Measurements from ENCODE around the gene C2CD4C. TPM values are rescaled to one million over a fixed set of nuclear protein-coding genes. Genes with fewer than 3 reads are reported as not detected.

The C2CD4C gene
- total RNA-seq, 1 experiment from 2014 or later = 7.1 TPM

DNA sequence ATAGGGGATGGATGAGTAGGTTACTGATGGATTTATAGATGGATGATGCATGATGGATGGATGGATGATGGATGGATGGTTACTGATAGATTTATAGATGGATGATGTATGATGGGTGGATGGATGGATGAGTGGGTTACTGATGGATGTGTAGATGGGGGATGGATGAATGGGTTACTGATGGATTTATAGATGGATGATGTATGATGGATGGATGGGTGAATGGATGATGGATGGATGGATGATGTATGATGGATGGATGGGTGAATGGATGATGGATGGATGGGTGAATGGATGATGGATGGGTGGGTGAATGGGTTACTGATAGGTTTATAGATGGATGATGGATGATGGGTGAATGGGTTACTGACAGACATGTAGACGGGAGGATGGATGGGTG is 6.3 kb upstream of the C2CD4C start:
- Histone ChIP-seq H3K9me2 (ENCODE audit: insufficient read depth) (no peaks in the 10 kb centered on the region), H3K79me2 (ENCODE audit: insufficient read depth, low read length) (no peaks in the 10 kb centered on the region), H3K4me2 (ENCODE audit: low read length) (no peak overlapping the region), H3K9me3 (ENCODE audit: control insufficient read depth in 1 of 2, insufficient read depth in 1 of 2, low read depth in 1 of 2, low read length in 2 of 2) (no peaks in the 10 kb centered on the region), H3K36me3 (ENCODE audit: control insufficient read depth in 1 of 2, insufficient read depth in 2 of 2, low read length in 2 of 2) (no peaks in the 10 kb centered on the region), H3K4me1 (ENCODE audit: control insufficient read depth in 1 of 2, insufficient read depth in 2 of 2, low read length in 2 of 2) (no peaks in the 10 kb centered on the region), H3K27ac (ENCODE audit: low read depth, low read length) (no peak overlapping the region), H3K9ac (ENCODE audit: low read length) (no peak overlapping the region), H3K27me3 (ENCODE audit: insufficient read depth, low read length) (no peaks in the 10 kb centered on the region), H3K4me3 (replicated peaks in 1 of 2; ENCODE audit: low read depth in 1 of 2, low read length in 2 of 2) (no peak overlapping the region), H2AFZ (ENCODE audit: low read depth, low read length, poor library complexity, severe bottlenecking) (no peak overlapping the region), H4K20me1 (ENCODE audit: insufficient read depth) (no peaks in the 10 kb centered on the region)
- ChIA-PET RAD21 (ENCODE audit: low non-redundant PET in 1 of 2, low total read pairs in 2 of 2, uncharacterized antibody in 2 of 2, unreplicated experiment in 2 of 2) (no interaction called here), CTCF (no interaction called here), POLR2A (no interaction called here)
- no TSS peak for BruUV-seq (replicated peaks)
- DNase-seq (ENCODE audit: low read depth, low spot score) (no peak), ATAC-seq (no peak)
- TF ChIP-seq ELF1 (IDR thresholded peaks at IDR 0.05; ENCODE audit: borderline replicate concordance, low read depth) (no peak), CBX3 (IDR thresholded peaks at IDR 0.05; ENCODE audit: low read depth) (no peak), EZH2phosphoT487 (IDR thresholded peaks at IDR 0.05; ENCODE audit: borderline replicate concordance) (no peak), ZNF274 (IDR thresholded peaks at IDR 0.05; ENCODE audit: low read depth, low read length) (no peak), SRF (IDR thresholded peaks at IDR 0.05; ENCODE audit: low read depth) (no peak), ZFX (IDR thresholded peaks at IDR 0.05) (no peak), SIN3A (IDR thresholded peaks at IDR 0.05; ENCODE audit: low read depth) (no peak), FOSL1 (IDR thresholded peaks at IDR 0.05; ENCODE audit: low read depth) (no peak), POLR2A (IDR thresholded peaks at IDR 0.05; ENCODE audit: borderline replicate concordance, extremely low read depth, insufficient read depth, insufficient read length) (no peak), EGR1 (IDR thresholded peaks at IDR 0.05; ENCODE audit: low read depth) (no peak)
- intact Hi-C loops (cut with micrococcal nuclease) = no loop called here

DNA sequence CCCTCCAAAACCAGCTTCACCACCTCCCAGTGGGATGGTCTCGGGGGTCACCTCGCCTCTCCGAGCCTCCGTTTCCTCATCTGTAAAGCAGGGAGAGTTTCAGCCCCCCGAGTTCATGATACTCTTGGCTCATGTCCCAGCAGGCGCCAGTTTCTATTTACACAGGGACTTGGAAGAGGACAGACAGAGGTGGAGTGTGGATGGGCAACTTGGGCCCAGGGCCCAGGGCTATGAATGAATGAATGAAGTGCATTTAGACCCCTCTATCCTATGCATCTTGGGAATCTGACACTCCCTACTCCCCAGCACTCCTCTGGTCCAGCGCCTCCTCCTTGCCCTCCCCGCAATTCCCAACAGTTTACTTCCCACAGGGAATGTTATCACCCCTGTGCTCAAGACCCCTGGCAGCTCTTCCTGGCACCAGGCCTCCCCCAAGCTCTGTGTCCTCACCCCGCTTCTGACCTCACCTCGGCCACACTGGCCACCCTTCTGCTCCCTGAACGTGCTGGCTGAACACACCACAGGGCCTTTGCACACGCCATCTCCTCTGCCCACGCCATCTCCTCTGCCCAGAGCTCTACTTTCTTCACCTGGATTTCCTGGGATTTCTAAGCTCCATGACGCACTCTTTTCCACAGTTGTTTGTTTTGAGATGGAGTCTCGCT is 4.9 kb upstream of the C2CD4C start:
- H3K27me3 ChIP-seq (ENCODE audit: insufficient read depth, low read length) = peaks cover 4% of the 10 kb centered on the region; the same call in 1 of the 2 replicates
- H3K9me2 ChIP-seq (ENCODE audit: insufficient read depth) = no peaks in the 10 kb centered on the region
- BruUV-seq (replicated peaks) = no TSS peak
- no peak overlapping the region for H3K9ac ChIP-seq (ENCODE audit: low read length)
- H3K4me1 ChIP-seq (ENCODE audit: control insufficient read depth in 1 of 2, insufficient read depth in 2 of 2, low read length in 2 of 2) = peaks cover 4 to 8% of the 10 kb centered on the region in 2 experiments; a peak in 3 of 4 replicates
- ChIA-PET POLR2A (no interaction called here), RAD21 (ENCODE audit: low non-redundant PET in 1 of 2, low total read pairs in 2 of 2, uncharacterized antibody in 2 of 2, unreplicated experiment in 2 of 2) (no interaction called here), CTCF (no interaction called here)
- no peak overlapping the region for H2AFZ ChIP-seq (ENCODE audit: low read depth, low read length, poor library complexity, severe bottlenecking)
- DNase-seq (ENCODE audit: low read depth, low spot score) (no peak), ATAC-seq (no peak)
- H3K9me3 ChIP-seq (ENCODE audit: control insufficient read depth in 1 of 2, insufficient read depth in 1 of 2, low read depth in 1 of 2, low read length in 2 of 2) = no peaks in the 10 kb centered on the region
- H4K20me1 ChIP-seq (ENCODE audit: insufficient read depth) = no peaks in the 10 kb centered on the region
- no peaks in the 10 kb centered on the region for H3K79me2 ChIP-seq (ENCODE audit: insufficient read depth, low read length)
- no peak overlapping the region for H3K4me2 ChIP-seq (ENCODE audit: low read length)
- H3K36me3 ChIP-seq (ENCODE audit: control insufficient read depth in 1 of 2, insufficient read depth in 2 of 2, low read length in 2 of 2) = no peaks in the 10 kb centered on the region
- H3K4me3 ChIP-seq (replicated peaks in 1 of 2; ENCODE audit: low read depth in 1 of 2, low read length in 2 of 2) = no peak overlapping the region
- TF ChIP-seq ELF1 (IDR thresholded peaks at IDR 0.05; ENCODE audit: borderline replicate concordance, low read depth) (no peak), CEBPB (IDR thresholded peaks at IDR 0.05; ENCODE audit: low read depth) (no peak), SIN3A (IDR thresholded peaks at IDR 0.05; ENCODE audit: low read depth) (no peak), RAD21 (IDR thresholded peaks at IDR 0.05; ENCODE audit: low read depth) (no peak), ZNF274 (IDR thresholded peaks at IDR 0.05; ENCODE audit: low read depth, low read length) (no peak), POLR2A (IDR thresholded peaks at IDR 0.05; ENCODE audit: borderline replicate concordance, extremely low read depth, insufficient read depth, insufficient read length) (no peak), FOSL1 (IDR thresholded peaks at IDR 0.05; ENCODE audit: low read depth) (no peak)
- TF ChIP-seq, protein P1, sequence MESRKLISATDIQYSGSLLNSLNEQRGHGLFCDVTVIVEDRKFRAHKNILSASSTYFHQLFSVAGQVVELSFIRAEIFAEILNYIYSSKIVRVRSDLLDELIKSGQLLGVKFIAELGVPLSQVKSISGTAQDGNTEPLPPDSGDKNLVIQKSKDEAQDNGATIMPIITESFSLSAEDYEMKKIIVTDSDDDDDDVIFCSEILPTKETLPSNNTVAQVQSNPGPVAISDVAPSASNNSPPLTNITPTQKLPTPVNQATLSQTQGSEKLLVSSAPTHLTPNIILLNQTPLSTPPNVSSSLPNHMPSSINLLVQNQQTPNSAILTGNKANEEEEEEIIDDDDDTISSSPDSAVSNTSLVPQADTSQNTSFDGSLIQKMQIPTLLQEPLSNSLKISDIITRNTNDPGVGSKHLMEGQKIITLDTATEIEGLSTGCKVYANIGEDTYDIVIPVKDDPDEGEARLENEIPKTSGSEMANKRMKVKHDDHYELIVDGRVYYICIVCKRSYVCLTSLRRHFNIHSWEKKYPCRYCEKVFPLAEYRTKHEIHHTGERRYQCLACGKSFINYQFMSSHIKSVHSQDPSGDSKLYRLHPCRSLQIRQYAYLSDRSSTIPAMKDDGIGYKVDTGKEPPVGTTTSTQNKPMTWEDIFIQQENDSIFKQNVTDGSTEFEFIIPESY (IDR thresholded peaks at IDR 0.05; ENCODE audit: extremely low read depth, insufficient replicate concordance, low read length) = no peak
- no peak overlapping the region for H3K27ac ChIP-seq (ENCODE audit: low read depth, low read length)
- intact Hi-C loops (cut with micrococcal nuclease) = no loop called here

Measured in HCT116 (cell line).